Measurements from ENCODE around the gene OR2A7. TPM values are rescaled to one million over a fixed set of nuclear protein-coding genes. Genes with fewer than 3 reads are reported as not detected.
"Not testable (repeated sequence)": the region's sequence is repeated elsewhere in the genome, so short reads cannot be mapped to it uniquely, and the experiment has no call there.

The OR2A7 gene
- total RNA-seq, result not detected

- DNase-seq, result not testable (repeated sequence)
Measured at GRCh38 chr7:144264692-144265091, at the start of gene OR2A7. TSS of gene OR2A7 (minus strand) at chr7:144264792. CDS start at chr7:144259628, 5,164 bp downstream.

- DNase-seq, result not testable (repeated sequence)
Measured at GRCh38 chr7:144311872-144312469, 47.4 kb upstream of the OR2A7 start, which contains the start of gene OR2A1. TSS of gene OR2A1 (plus strand) at chr7:144312419. CDS start at chr7:144318125, 5,706 bp downstream.

GRCh38 chr7:144311218-144311617, 46.6 kb upstream of the OR2A7 start:
- not testable (repeated sequence) for DNase-seq

- not testable (repeated sequence) for DNase-seq
Measured at GRCh38 chr7:144309702-144310101, 45.1 kb upstream of the OR2A7 start.

- not testable (repeated sequence) for DNase-seq
Measured at GRCh38 chr7:144305156-144305555, 40.6 kb upstream of the OR2A7 start.

GRCh38 chr7:144303607-144304006, 39.0 kb upstream of the OR2A7 start:
- not testable (repeated sequence) for DNase-seq

GRCh38 chr7:144302578-144303303, 38.1 kb upstream of the OR2A7 start:
- not testable (repeated sequence) for DNase-seq

- not testable (repeated sequence) for DNase-seq
Measured at GRCh38 chr7:144293794-144294499, 29.4 kb upstream of the OR2A7 start.

GRCh38 chr7:144292384-144293161, 28.0 kb upstream of the OR2A7 start:
- DNase-seq, result not testable (repeated sequence)

GRCh38 chr7:144291607-144292006, 27.0 kb upstream of the OR2A7 start:
- not testable (repeated sequence) for DNase-seq

GRCh38 chr7:144287171-144287784, 22.7 kb upstream of the OR2A7 start:
- DNase-seq, result not testable (repeated sequence)

GRCh38 chr7:144283716-144284115, 19.1 kb upstream of the OR2A7 start:
- DNase-seq, result not testable (repeated sequence)

- not testable (repeated sequence) for DNase-seq
Measured at GRCh38 chr7:144282490-144282889, 17.9 kb upstream of the OR2A7 start.

- DNase-seq, result not testable (repeated sequence)
Measured at GRCh38 chr7:144281981-144282380, 17.4 kb upstream of the OR2A7 start.

GRCh38 chr7:144280010-144280409, 15.4 kb upstream of the OR2A7 start:
- DNase-seq, result not testable (repeated sequence)

GRCh38 chr7:144275281-144275680, 10.7 kb upstream of the OR2A7 start:
- not testable (repeated sequence) for DNase-seq

GRCh38 chr7:144269188-144269587, 4.6 kb upstream of the OR2A7 start, which contains the start of gene CTAGE8:
TSS of gene CTAGE8 (minus strand) at chr7:144269288. CDS start at chr7:144269250, 38 bp downstream.
- DNase-seq, result not testable (repeated sequence)

- not testable (repeated sequence) for DNase-seq
Measured at GRCh38 chr7:144262128-144262527, 2.5 kb downstream of the OR2A7 start.

- DNase-seq, result not testable (repeated sequence)
Measured at GRCh38 chr7:144259067-144259466, 5.5 kb downstream of the OR2A7 start.

GRCh38 chr7:144256112-144256511, 8.5 kb downstream of the OR2A7 start:
- DNase-seq, result no peak

- no peak for DNase-seq
Measured at GRCh38 chr7:144255471-144255897, 9.1 kb downstream of the OR2A7 start.

All from occipital lobe (tissue), 2 donors.